HL-60 (cell line): ENCODE measurements around the gene CHST11.

ENCODE experiments used
- DNase-seq, 2 experiments: peaks; one replicate each; pipeline ENCODE4 v3.0.0-alpha.2; 2010 to 2020; ENCODE audit warnings: low read depth in 1 of 2, low spot score in 1 of 2
- H3K27ac ChIP-seq: fragments of 250-450 bp; sonication (Bioruptor Pico); replicated peaks from 2 replicates; pipeline ENCODE4 v1.5.1; 2020; ENCODE audit warnings: mild to moderate bottlenecking, moderate library complexity
- H3K27me3 ChIP-seq: fragments of 250-450 bp; sonication (Bioruptor Pico); 2 replicates; pipeline ENCODE4 v1.5.1; 2021; ENCODE audit warnings: mild to moderate bottlenecking, moderate library complexity; ENCODE audit not compliant: insufficient read depth, poor library complexity, severe bottlenecking
- H3K4me3 ChIP-seq: replicated peaks from 2 replicates; pipeline ENCODE4 v1.5.1; 2011; ENCODE audit warnings: mild to moderate bottlenecking, control low read depth, low read length; ENCODE audit not compliant: insufficient read depth
- GABPA ChIP-seq: IDR thresholded peaks from 2 replicates; pipeline ENCODE4 v1.6.1; 2012; ENCODE audit warnings: low read depth
- POLR2AphosphoS5 ChIP-seq: IDR thresholded peaks from 2 replicates; pipeline ENCODE4 v1.6.1; 2012; ENCODE audit warnings: low read depth
- REST ChIP-seq: IDR thresholded peaks from 2 replicates; pipeline ENCODE4 v1.6.1; 2012; ENCODE audit warnings: low read depth; ENCODE audit not compliant: insufficient replicate concordance
- SPI1 ChIP-seq: IDR thresholded peaks from 2 replicates; pipeline ENCODE4 v1.6.1; 2012; ENCODE audit warnings: low read depth, mild to moderate bottlenecking, borderline replicate concordance
- TF ChIP-seq, protein P1 (sequence below): IDR thresholded peaks from one replicate; pipeline ENCODE4 v1.5.1; 2011; ENCODE audit warnings: low read length, control low read depth, inconsistent platforms; ENCODE audit not compliant: insufficient read depth

The CHST11 gene

GRCh38 chr12:104636496-104636895, 179.7 kb downstream of the CHST11 start:
- DNase-seq: no peak
- TF ChIP-seq GABPA (no peak), REST (no peak), SPI1 (no peak), POLR2AphosphoS5 (no peak)
- TF ChIP-seq, protein P1, sequence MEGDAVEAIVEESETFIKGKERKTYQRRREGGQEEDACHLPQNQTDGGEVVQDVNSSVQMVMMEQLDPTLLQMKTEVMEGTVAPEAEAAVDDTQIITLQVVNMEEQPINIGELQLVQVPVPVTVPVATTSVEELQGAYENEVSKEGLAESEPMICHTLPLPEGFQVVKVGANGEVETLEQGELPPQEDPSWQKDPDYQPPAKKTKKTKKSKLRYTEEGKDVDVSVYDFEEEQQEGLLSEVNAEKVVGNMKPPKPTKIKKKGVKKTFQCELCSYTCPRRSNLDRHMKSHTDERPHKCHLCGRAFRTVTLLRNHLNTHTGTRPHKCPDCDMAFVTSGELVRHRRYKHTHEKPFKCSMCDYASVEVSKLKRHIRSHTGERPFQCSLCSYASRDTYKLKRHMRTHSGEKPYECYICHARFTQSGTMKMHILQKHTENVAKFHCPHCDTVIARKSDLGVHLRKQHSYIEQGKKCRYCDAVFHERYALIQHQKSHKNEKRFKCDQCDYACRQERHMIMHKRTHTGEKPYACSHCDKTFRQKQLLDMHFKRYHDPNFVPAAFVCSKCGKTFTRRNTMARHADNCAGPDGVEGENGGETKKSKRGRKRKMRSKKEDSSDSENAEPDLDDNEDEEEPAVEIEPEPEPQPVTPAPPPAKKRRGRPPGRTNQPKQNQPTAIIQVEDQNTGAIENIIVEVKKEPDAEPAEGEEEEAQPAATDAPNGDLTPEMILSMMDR: no peak
- no peak overlapping the region for H3K27ac ChIP-seq
- H3K27me3 ChIP-seq: no peaks in the 10 kb centered on the region
- H3K4me3 ChIP-seq: no peak overlapping the region

- no peaks in the 10 kb centered on the region for H3K27me3 ChIP-seq
- H3K27ac ChIP-seq: 0 out of 2 replicates have a peak overlapping the region, but pooled peaks have one; percentile 27
- H3K4me3 ChIP-seq: no peak overlapping the region
- DNase-seq: peak in 1 of 2 experiments; percentile 40
- no peak for TF ChIP-seq REST
- no peak for TF ChIP-seq POLR2AphosphoS5
- no peak for TF ChIP-seq GABPA
- no peak for TF ChIP-seq SPI1
These were observed 180.9 kb downstream of the CHST11 start for GRCh38 chr12:104637604-104638003.

DNA sequence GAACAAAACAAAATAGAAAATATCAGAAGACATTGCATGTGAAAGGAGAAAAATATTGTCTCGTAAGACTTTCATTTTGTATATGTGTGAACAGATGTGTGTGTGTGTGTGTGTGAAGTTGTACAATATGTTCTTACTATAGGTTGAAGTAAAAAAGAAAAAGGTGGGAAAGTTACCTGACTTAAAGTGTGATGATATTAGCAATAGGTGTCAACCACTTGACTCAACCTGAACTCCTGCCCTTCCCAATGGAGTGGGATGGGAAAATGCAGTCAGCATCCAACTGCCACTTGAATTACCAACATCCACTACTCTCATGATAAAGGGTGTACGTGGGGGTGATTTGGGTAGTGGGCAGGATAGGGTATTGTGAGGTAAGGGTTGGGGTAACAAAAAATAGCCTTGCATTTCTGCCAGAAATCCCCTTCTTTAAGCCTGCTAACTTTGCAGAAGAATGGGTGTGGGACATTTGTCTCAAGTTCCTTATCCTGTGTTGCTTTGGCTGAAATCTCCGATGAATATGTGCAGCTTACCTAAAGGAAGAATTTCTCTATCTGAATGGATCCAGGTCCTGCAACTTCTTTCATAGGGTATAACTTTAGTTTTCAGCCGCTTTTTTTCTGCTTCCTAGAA, 181.6 kb downstream of the CHST11 start:
- H3K27me3 ChIP-seq: no peaks in the 10 kb centered on the region
- no peak overlapping the region for H3K4me3 ChIP-seq
- no peak for TF ChIP-seq REST
- 0 out of 2 replicates have a peak overlapping the region, but pooled peaks have one; percentile 27 for H3K27ac ChIP-seq
- DNase-seq: no peak

- no peak for DNase-seq
- Histone ChIP-seq H3K27me3 (no peaks in the 10 kb centered on the region), H3K4me3 (no peak overlapping the region), H3K27ac (no peak overlapping the region)
- TF ChIP-seq POLR2AphosphoS5: no peak
- TF ChIP-seq SPI1: no peak
- TF ChIP-seq, protein P1: no peak
- no peak for TF ChIP-seq GABPA
- no peak for TF ChIP-seq REST
These were observed 182.1 kb downstream of the CHST11 start for GRCh38 chr12:104638851-104639240.
